ENCODE results near the gene FCHO2.

The FCHO2 gene

GRCh38 chr5:72955143-72955767 is 586 bp upstream of the FCHO2 start:
- H3K9me3 ChIP-seq (ENCODE audit: insufficient read depth, low read depth, low read length): no peaks in the 10 kb centered on the region
- H3K4me2 ChIP-seq (ENCODE audit: low read depth, low read length, poor library complexity, severe bottlenecking): no peak overlapping the region
- H3K4me3 ChIP-seq (ENCODE audit: low read length, poor library complexity, severe bottlenecking): no peak overlapping the region
- no peak overlapping the region for H2AFZ ChIP-seq (ENCODE audit: low read length)
- TF ChIP-seq EZH2phosphoT487 (IDR thresholded peaks at IDR 0.05; ENCODE audit: borderline replicate concordance): no peak
- TF ChIP-seq, protein P1, sequence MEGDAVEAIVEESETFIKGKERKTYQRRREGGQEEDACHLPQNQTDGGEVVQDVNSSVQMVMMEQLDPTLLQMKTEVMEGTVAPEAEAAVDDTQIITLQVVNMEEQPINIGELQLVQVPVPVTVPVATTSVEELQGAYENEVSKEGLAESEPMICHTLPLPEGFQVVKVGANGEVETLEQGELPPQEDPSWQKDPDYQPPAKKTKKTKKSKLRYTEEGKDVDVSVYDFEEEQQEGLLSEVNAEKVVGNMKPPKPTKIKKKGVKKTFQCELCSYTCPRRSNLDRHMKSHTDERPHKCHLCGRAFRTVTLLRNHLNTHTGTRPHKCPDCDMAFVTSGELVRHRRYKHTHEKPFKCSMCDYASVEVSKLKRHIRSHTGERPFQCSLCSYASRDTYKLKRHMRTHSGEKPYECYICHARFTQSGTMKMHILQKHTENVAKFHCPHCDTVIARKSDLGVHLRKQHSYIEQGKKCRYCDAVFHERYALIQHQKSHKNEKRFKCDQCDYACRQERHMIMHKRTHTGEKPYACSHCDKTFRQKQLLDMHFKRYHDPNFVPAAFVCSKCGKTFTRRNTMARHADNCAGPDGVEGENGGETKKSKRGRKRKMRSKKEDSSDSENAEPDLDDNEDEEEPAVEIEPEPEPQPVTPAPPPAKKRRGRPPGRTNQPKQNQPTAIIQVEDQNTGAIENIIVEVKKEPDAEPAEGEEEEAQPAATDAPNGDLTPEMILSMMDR (conservative IDR thresholded peaks at IDR 0.05; ENCODE audit: low read length): no peak
- H3K4me1 ChIP-seq (ENCODE audit: insufficient read depth, low read length, poor library complexity, severe bottlenecking): no peaks in the 10 kb centered on the region
- no peaks in the 10 kb centered on the region for H3K79me2 ChIP-seq (ENCODE audit: insufficient read depth, low read length)
- no peak overlapping the region for H3K9ac ChIP-seq (ENCODE audit: low read depth, low read length, poor library complexity, severe bottlenecking)
- no peaks in the 10 kb centered on the region for H4K20me1 ChIP-seq (ENCODE audit: insufficient read depth, low read length, poor library complexity, severe bottlenecking)
- no peaks in the 10 kb centered on the region for H3F3A ChIP-seq (ENCODE audit: low read depth)
- no peaks in the 10 kb centered on the region for H3K27me3 ChIP-seq (ENCODE audit: insufficient read depth, low read length, poor library complexity, severe bottlenecking)
- H3K36me3 ChIP-seq (ENCODE audit: insufficient read depth, low read length): no peaks in the 10 kb centered on the region
- H3K9me2 ChIP-seq (replicated peaks; ENCODE audit: low read depth, low read length): no peaks in the 10 kb centered on the region

- no peaks in the 10 kb centered on the region for H3K9me3 ChIP-seq (ENCODE audit: insufficient read depth, low read depth, low read length)
- H3F3A ChIP-seq (ENCODE audit: low read depth): no peaks in the 10 kb centered on the region
- no peak overlapping the region for H3K9ac ChIP-seq (ENCODE audit: low read depth, low read length, poor library complexity, severe bottlenecking)
- H3K4me3 ChIP-seq (ENCODE audit: low read length, poor library complexity, severe bottlenecking): no peak overlapping the region
- H2AFZ ChIP-seq (ENCODE audit: low read length): no peak overlapping the region
- H4K20me1 ChIP-seq (ENCODE audit: insufficient read depth, low read length, poor library complexity, severe bottlenecking): no peaks in the 10 kb centered on the region
- TF ChIP-seq, protein P1 (conservative IDR thresholded peaks at IDR 0.05; ENCODE audit: low read length): no peak
- no peak for TF ChIP-seq EZH2phosphoT487 (IDR thresholded peaks at IDR 0.05; ENCODE audit: borderline replicate concordance)
- H3K4me2 ChIP-seq (ENCODE audit: low read depth, low read length, poor library complexity, severe bottlenecking): no peak overlapping the region
- H3K9me2 ChIP-seq (replicated peaks; ENCODE audit: low read depth, low read length): no peaks in the 10 kb centered on the region
- H3K27me3 ChIP-seq (ENCODE audit: insufficient read depth, low read length, poor library complexity, severe bottlenecking): no peaks in the 10 kb centered on the region
- H3K4me1 ChIP-seq (ENCODE audit: insufficient read depth, low read length, poor library complexity, severe bottlenecking): no peaks in the 10 kb centered on the region
- no peaks in the 10 kb centered on the region for H3K79me2 ChIP-seq (ENCODE audit: insufficient read depth, low read length)
- H3K36me3 ChIP-seq (ENCODE audit: insufficient read depth, low read length): no peaks in the 10 kb centered on the region
These were observed 691 bp downstream of the FCHO2 start for GRCh38 chr5:72956324-72957140.

GRCh38 chr5:72957337-72957736 is 1.5 kb downstream of the FCHO2 start:
- Histone ChIP-seq H3K9me3 (ENCODE audit: insufficient read depth, low read depth, low read length) (no peaks in the 10 kb centered on the region), H3K9me2 (replicated peaks; ENCODE audit: low read depth, low read length) (no peaks in the 10 kb centered on the region), H4K20me1 (ENCODE audit: insufficient read depth, low read length, poor library complexity, severe bottlenecking) (no peaks in the 10 kb centered on the region), H3K4me1 (ENCODE audit: insufficient read depth, low read length, poor library complexity, severe bottlenecking) (no peaks in the 10 kb centered on the region), H2AFZ (ENCODE audit: low read length) (no peak overlapping the region), H3K4me3 (ENCODE audit: low read length, poor library complexity, severe bottlenecking) (no peak overlapping the region), H3K9ac (ENCODE audit: low read depth, low read length, poor library complexity, severe bottlenecking) (no peak overlapping the region), H3K27me3 (ENCODE audit: insufficient read depth, low read length, poor library complexity, severe bottlenecking) (no peaks in the 10 kb centered on the region), H3K79me2 (ENCODE audit: insufficient read depth, low read length) (no peaks in the 10 kb centered on the region), H3K4me2 (ENCODE audit: low read depth, low read length, poor library complexity, severe bottlenecking) (no peak overlapping the region), H3K36me3 (ENCODE audit: insufficient read depth, low read length) (no peaks in the 10 kb centered on the region), H3F3A (ENCODE audit: low read depth) (no peaks in the 10 kb centered on the region)
- TF ChIP-seq, protein P1 (conservative IDR thresholded peaks at IDR 0.05; ENCODE audit: low read length): no peak
- no peak for TF ChIP-seq EZH2phosphoT487 (IDR thresholded peaks at IDR 0.05; ENCODE audit: borderline replicate concordance)

All from Loucy (cell line).